Measurements from ENCODE around the gene SIK3. TPM values are rescaled to one million over a fixed set of nuclear protein-coding genes. Genes with fewer than 3 reads are reported as not detected.

The SIK3 gene
- 10 to 100 TPM; 25.7 to 67.4 (median 39.0) TPM for total RNA-seq
- polyA plus RNA-seq: 10 to 100 TPM; 11.8 to 27.4 TPM
- long read RNA-seq, donor 1, full-length matches to known transcripts: 3 of 32 reads
- long read RNA-seq, donor 1, partial matches to known transcripts: 22 of 32 reads
- long read RNA-seq, donor 1, other reads (novel, unspliced or antisense): 7 of 32 reads
- long read RNA-seq, donor 2, partial matches to known transcripts: 19 of 24 reads
- long read RNA-seq, donor 2, other reads (novel, unspliced or antisense): 5 of 24 reads
- long read RNA-seq, donor 3, partial matches to known transcripts: 24 of 30 reads
- long read RNA-seq, donor 3, other reads (novel, unspliced or antisense): 6 of 30 reads

DNA sequence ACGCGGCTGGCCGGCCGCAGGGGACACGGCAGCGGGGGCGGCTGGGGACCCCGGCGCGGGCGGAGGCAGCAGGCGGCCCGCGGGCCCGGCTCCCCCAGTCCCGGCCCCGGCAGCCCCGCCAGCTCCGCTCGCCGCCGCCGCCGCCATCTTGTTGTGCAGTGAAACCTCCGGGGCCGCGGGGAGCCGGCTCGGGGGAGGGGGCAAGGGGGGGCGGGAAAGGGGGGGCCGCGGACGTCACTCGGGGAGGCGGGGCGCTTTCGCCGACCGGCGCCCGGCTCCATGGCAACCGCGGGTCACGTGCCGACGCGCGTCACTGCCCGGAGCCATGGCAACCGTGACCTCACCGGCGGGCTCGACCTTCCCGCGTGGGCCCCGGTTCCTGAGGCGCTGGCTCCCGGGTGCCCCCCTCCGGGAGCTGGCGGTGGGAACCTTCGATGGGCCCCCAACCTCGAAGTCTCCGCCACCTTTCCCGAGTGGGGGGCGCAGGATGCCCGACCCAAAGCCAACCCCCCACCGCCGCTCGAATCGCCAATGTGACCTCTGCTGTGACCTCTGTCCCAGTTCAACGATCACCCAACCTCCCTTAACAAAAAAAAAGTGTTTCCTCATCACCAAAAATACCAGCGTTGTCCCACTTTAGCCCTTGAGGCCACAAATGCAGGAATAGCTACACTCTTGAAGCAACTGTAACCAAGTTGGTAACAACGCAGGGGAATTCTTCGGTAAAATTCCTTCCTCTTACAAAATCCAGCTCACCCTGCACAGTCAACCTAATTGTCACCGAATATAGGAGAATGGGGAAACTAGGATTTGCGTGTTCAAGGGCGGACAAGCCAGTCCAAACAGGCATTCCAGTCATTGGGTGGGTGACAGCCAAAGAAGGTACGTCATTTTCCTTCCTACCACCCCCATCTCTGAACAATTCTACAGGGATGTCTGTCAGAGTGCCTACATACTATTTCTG lies at the start of gene SIK3:
TSS of gene SIK3 (minus strand) at position 160 of the 964 bp plus-strand sequence. CDS start at position 147, 13 bp downstream.
- WGBS, 4 donors: 1 to 6% (median 2%) methylated on average over 7 to 76 of the region's 78 CpGs
- intact Hi-C loops (cut with DNase I): loop anchor here in 6 of 10 donors (2.0 to 10.0 kb wide), 10 partner anchors 54 to 226 kb away; no protein-coding TSS in a partner anchor
- peak; percentile 86 to 94 (median 92) for ATAC-seq
- Histone ChIP-seq H3K27ac (peak within 1 kb of the TSS; percentile 95 to 99 (median 98)), H3K36me3 (no peaks in the 10 kb centered on the region), H3K27me3 (no peaks in the 10 kb centered on the region), H3K4me3 (peak within 1 kb of the TSS; percentile 57 to 94 (median 84)), H3K9me3 (no peaks in the 10 kb centered on the region), H3K4me1 (peaks cover 0 to 53% (median 44%) of the 10 kb centered on the region in 12 donors)
- peak; percentile 95 to 98 (median 97) for DNase-seq
- TF ChIP-seq, protein P1, sequence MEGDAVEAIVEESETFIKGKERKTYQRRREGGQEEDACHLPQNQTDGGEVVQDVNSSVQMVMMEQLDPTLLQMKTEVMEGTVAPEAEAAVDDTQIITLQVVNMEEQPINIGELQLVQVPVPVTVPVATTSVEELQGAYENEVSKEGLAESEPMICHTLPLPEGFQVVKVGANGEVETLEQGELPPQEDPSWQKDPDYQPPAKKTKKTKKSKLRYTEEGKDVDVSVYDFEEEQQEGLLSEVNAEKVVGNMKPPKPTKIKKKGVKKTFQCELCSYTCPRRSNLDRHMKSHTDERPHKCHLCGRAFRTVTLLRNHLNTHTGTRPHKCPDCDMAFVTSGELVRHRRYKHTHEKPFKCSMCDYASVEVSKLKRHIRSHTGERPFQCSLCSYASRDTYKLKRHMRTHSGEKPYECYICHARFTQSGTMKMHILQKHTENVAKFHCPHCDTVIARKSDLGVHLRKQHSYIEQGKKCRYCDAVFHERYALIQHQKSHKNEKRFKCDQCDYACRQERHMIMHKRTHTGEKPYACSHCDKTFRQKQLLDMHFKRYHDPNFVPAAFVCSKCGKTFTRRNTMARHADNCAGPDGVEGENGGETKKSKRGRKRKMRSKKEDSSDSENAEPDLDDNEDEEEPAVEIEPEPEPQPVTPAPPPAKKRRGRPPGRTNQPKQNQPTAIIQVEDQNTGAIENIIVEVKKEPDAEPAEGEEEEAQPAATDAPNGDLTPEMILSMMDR (IDR thresholded peaks at IDR 0.05): peak in 11 of 12 donors; percentile 24 to 74 (median 53)
- TF ChIP-seq POLR2A (IDR thresholded peaks at IDR 0.05): peak in 1 of 2 donors; percentile 82

DNA sequence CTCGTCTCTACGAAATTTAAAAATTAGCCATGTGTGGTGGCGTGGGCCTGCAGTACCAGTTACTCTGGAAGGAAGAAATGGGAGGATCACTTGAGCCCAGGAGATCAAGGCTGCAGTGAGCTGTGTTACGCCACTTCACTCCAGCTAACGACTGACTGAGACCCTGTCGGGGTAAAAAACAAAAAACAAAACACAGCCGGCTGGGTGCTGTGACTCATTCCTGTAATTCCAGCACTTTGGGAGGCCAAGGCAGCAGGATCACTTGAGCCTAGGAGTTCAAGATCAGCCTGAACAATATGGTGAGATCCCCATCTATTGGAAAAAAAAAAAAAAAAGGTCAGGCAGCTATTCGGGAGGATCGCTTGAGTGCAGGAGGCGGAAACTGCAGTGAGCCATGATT lies 48.3 kb upstream of the SIK3 start:
- Histone ChIP-seq H3K4me1 (peaks cover 0 to 59% (median 37%) of the 10 kb centered on the region in 12 donors), H3K36me3 (peaks cover 0 to 40% (median 20%) of the 10 kb centered on the region in 9 donors), H3K27me3 (no peaks in the 10 kb centered on the region), H3K9me3 (no peaks in the 10 kb centered on the region), H3K27ac (peak overlapping the region in 10 of 12 donors; percentile 6 to 97 (median 90)), H3K4me3 (peak overlapping the region in 8 of 12 donors; percentile 69 to 99 (median 87))
- WGBS, 4 donors: 55 to 59% (median 57%) methylated on average over 10 of the region's 10 CpGs
- no peak for TF ChIP-seq POLR2A (IDR thresholded peaks at IDR 0.05)
- TF ChIP-seq, protein P1 (IDR thresholded peaks at IDR 0.05): no peak
- DNase-seq: no peak
- no peak for ATAC-seq
- intact Hi-C loops (cut with DNase I): loop anchor here in 2 of 10 donors (5.0 kb wide), 1 partner anchor 76 kb away; no protein-coding TSS in a partner anchor

DNA sequence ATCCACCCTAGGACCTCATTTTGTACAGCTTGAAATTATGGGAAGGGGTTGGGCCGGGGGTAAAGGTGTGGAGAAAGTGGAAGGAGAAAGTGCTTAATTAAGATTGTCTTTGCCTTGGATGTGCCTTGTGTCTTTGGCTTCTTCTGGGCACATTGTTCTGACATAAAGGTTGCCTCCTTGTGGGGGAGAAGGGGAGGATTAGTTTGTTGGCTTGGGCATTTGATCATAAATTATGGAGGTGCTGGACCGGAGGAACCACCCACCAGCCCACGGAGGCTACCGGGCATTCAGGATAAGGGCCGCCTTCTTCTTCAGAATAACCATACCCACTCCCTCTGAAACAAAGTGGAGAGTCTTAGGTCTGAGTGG lies 47.1 kb upstream of the SIK3 start:
- DNase-seq: no peak
- no peaks in the 10 kb centered on the region for H3K27me3 ChIP-seq
- no peaks in the 10 kb centered on the region for H3K9me3 ChIP-seq
- ATAC-seq: no peak
- peak overlapping the region; percentile 4 to 97 (median 93) for H3K27ac ChIP-seq
- H3K4me1 ChIP-seq: peaks cover 0 to 55% (median 36%) of the 10 kb centered on the region in 12 donors
- H3K36me3 ChIP-seq: peaks cover 0 to 37% (median 17%) of the 10 kb centered on the region in 9 donors
- TF ChIP-seq, protein P1 (IDR thresholded peaks at IDR 0.05): peak in 1 of 12 donors; percentile 13
- TF ChIP-seq POLR2A (IDR thresholded peaks at IDR 0.05): no peak
- WGBS, 4 donors: 6 to 13% (median 9%) methylated on average over 5 of the region's 5 CpGs
- peak overlapping the region; percentile 62 to 99 (median 84) for H3K4me3 ChIP-seq
- intact Hi-C loops (cut with DNase I): loop anchor here in 4 of 10 donors (1.0 to 5.0 kb wide), 4 partner anchors 33 to 87 kb away; partner anchors contain the start of genes SIDT2 (in 3 of the 4), PCSK7 (in 1 of the 4) and RNF214 (in 1 of the 4)

Measured in heart left ventricle (tissue), 16 donors.